Type B pancreatic cell (in vitro differentiated cells): Measurements from ENCODE around the gene PTPRS. TPM values are rescaled to one million over a fixed set of nuclear protein-coding genes. Genes with fewer than 3 reads are reported as not detected.
"Not testable (repeated sequence)": the region's sequence is repeated elsewhere in the genome, so short reads cannot be mapped to it uniquely, and the experiment has no call there.

Experiments used
- DNase-seq: peaks from one replicate; pipeline ENCODE4 v3.0.0; 2021; ENCODE audit warnings: mixed read lengths; ENCODE audit not compliant: unreplicated experiment; ENCODE audit errors: extremely low spot score
- H3K27ac Mint-ChIP-seq: 2 replicates; pipeline ENCODE4 v1.8.0; 2021; ENCODE audit warnings: mild to moderate bottlenecking, mixed read lengths
- H3K27me3 Mint-ChIP-seq: 2 replicates; pipeline ENCODE4 v1.8.0; 2021; ENCODE audit warnings: mixed read lengths
- H3K36me3 Mint-ChIP-seq: 2 replicates; pipeline ENCODE4 v1.8.0; 2021; ENCODE audit warnings: mixed read lengths
- H3K4me1 Mint-ChIP-seq: one replicate; pipeline ENCODE4 v1.8.0; 2021; ENCODE audit warnings: mixed read lengths; ENCODE audit not compliant: unreplicated experiment
- H3K4me3 Mint-ChIP-seq: 2 replicates; pipeline ENCODE4 v1.8.0; 2021; ENCODE audit warnings: mild to moderate bottlenecking, mixed read lengths
- H3K9me3 Mint-ChIP-seq: 2 replicates; pipeline ENCODE4 v1.8.0; 2021; ENCODE audit warnings: mixed read lengths
- total RNA-seq: library from RNA; stranded (reverse); gene quantifications from 2 replicates; pipeline ENCODE4 v1.2.1, GENCODE V29; 2021; ENCODE audit warnings: low replicate concordance
- TF ChIP-seq, protein P1 (sequence below): fragments of 200-600 bp; sonication (generic); conservative IDR thresholded peaks from 2 replicates; pipeline ENCODE4 v1.5.0; 2021; ENCODE audit warnings: antibody characterized with exemption, mild to moderate bottlenecking

Gene PTPRS
- total RNA-seq, 1 donor from 2014 or later: 234 TPM

DNA sequence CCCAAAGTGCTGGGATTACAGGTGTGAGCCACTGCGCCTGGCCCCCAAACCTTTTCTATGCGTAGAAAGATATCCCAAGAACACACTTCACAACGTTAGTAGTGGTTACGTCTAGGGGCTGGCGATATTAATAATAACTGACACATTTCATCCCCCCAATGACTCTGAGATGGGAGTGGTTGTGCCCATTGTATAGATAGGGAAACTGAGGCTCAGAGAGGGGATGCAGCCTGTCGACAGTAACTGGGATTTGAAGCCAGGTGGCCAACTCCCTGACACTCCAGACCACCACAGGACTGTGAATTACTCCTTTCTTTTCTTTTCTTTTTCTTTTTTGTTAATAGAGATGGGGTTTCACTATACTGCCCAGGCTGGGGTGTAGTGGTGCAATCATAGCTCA lies 25.3 kb upstream of the PTPRS start:
- Mint-ChIP-seq H3K4me3 (no peak overlapping the region), H3K36me3 (no peaks in the 10 kb centered on the region), H3K9me3 (no peaks in the 10 kb centered on the region), H3K27ac (no peak overlapping the region), H3K4me1 (no peaks in the 10 kb centered on the region), H3K27me3 (peaks cover 6% of the 10 kb centered on the region)
- TF ChIP-seq, protein P1, sequence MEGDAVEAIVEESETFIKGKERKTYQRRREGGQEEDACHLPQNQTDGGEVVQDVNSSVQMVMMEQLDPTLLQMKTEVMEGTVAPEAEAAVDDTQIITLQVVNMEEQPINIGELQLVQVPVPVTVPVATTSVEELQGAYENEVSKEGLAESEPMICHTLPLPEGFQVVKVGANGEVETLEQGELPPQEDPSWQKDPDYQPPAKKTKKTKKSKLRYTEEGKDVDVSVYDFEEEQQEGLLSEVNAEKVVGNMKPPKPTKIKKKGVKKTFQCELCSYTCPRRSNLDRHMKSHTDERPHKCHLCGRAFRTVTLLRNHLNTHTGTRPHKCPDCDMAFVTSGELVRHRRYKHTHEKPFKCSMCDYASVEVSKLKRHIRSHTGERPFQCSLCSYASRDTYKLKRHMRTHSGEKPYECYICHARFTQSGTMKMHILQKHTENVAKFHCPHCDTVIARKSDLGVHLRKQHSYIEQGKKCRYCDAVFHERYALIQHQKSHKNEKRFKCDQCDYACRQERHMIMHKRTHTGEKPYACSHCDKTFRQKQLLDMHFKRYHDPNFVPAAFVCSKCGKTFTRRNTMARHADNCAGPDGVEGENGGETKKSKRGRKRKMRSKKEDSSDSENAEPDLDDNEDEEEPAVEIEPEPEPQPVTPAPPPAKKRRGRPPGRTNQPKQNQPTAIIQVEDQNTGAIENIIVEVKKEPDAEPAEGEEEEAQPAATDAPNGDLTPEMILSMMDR: no peak
- DNase-seq: no peak

GRCh38 chr19:5364674-5365073 lies 24.1 kb upstream of the PTPRS start:
- no peaks in the 10 kb centered on the region for H3K36me3 Mint-ChIP-seq
- no peak overlapping the region for H3K4me3 Mint-ChIP-seq
- H3K27ac Mint-ChIP-seq: no peak overlapping the region
- DNase-seq: no peak
- H3K9me3 Mint-ChIP-seq: no peaks in the 10 kb centered on the region
- TF ChIP-seq, protein P1: no peak
- H3K27me3 Mint-ChIP-seq: peaks cover 6% of the 10 kb centered on the region
- no peaks in the 10 kb centered on the region for H3K4me1 Mint-ChIP-seq

DNA sequence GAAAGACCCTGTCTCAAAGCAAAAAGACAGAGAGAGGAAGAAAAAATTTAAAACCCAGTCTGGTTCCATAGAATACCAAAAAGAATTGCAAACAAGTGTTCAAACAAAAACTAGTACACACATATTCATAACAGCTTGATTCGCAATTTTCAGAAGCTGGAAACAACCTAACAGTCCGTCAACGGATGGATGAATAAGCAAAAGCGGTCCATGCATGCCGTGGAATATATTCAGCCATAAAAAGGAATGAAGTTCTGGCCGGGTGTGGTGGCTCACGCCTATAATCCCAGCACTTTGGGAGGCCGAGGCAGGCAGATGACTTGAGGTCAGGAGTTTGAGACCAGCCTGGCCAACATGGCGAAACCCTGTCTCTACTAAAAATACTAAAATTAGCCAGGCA lies 21.2 kb upstream of the PTPRS start:
- H3K27me3 Mint-ChIP-seq: peaks cover 20% of the 10 kb centered on the region
- H3K9me3 Mint-ChIP-seq, H3K36me3 Mint-ChIP-seq, H3K27ac Mint-ChIP-seq, DNase-seq, H3K4me3 Mint-ChIP-seq, H3K4me1 Mint-ChIP-seq: not testable (repeated sequence)

- H3K27ac Mint-ChIP-seq: no peak overlapping the region
- no peak overlapping the region for H3K4me3 Mint-ChIP-seq
- no peaks in the 10 kb centered on the region for H3K36me3 Mint-ChIP-seq
These were observed 20.8 kb upstream of the PTPRS start for GRCh38 chr19:5361407-5361806.

DNA sequence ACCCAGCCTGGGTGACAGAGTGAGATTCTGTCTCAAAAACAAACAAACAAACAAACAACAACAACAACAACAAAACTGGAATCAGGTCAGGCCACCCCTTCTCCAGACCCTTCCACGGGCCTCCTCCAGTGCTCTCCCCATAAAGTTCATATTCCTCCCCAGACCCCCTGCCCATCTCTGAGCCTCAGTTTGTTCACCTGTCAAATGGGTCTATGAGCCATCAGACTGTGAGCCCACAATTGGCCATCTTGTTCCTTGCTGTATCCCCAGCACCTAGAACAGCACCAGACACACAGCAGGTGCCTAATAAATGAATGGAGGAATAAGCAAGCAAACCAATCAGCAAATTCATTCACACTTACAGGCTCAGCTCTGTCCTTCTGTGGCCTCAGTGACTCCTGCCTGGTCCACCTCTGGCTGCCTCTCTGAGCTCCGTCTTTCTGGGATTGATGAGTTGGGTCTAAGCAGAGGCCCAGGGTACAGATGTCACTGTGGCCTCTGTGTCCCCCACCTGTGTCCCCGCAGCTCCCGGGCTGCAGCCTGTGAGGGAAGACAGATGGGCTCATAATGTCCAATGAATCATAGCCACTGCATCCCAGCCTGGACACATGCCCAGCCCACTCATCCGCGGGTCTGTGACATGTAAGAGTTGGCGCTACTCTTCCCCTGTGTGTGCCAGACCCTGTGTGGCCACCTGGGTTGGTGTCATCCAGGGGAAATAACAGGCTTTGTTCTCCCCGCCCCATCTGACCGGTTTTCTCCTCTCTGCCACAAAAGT lies 19.6 kb upstream of the PTPRS start:
- Mint-ChIP-seq H3K36me3 (no peaks in the 10 kb centered on the region), H3K27me3 (peaks cover 18% of the 10 kb centered on the region), H3K4me1 (no peaks in the 10 kb centered on the region), H3K4me3 (no peak overlapping the region), H3K9me3 (no peaks in the 10 kb centered on the region), H3K27ac (no peak overlapping the region)
- TF ChIP-seq, protein P1: no peak
- DNase-seq: no peak

More at GRCh38 chr19:5361407-5361806, 20.8 kb upstream of the PTPRS start:
- TF ChIP-seq, protein P1: no peak
- peaks cover 20% of the 10 kb centered on the region for H3K27me3 Mint-ChIP-seq
- H3K4me1 Mint-ChIP-seq: no peaks in the 10 kb centered on the region
- no peak for DNase-seq
- H3K9me3 Mint-ChIP-seq: no peaks in the 10 kb centered on the region

DNA sequence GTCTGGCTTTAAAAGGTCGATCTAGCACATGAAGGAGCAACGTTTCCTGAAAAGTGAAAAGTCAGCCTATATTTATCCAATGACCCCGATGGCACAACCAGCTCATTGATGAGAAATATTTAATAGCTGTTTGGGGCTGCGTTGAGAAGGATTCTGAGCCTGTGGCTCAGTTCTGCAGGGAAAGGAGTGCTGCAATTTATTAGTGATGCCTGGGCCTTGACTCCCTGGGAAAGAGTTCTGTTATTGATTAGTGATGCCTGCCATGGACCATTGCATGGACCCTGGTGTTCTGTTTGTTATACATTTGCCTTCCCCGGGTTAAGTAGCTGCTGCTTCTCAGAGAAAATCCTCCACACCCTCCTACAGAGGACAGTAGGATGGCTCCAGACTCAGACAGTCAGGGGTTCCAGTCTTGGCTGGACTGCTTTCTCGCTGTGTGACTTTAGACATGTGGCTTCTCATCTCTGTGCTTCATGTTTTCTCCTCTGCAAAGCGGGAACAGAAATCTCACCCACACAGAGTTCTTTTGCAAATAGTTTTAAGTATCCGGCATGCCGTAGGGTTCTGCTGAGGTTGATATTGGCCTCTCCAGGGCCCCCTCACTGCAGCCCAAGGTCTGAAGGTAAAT lies 17.7 kb upstream of the PTPRS start:
- no peak overlapping the region for H3K4me3 Mint-ChIP-seq
- TF ChIP-seq, protein P1: no peak
- no peaks in the 10 kb centered on the region for H3K4me1 Mint-ChIP-seq
- H3K9me3 Mint-ChIP-seq: no peaks in the 10 kb centered on the region
- DNase-seq: no peak
- no peaks in the 10 kb centered on the region for H3K36me3 Mint-ChIP-seq
- no peak overlapping the region for H3K27ac Mint-ChIP-seq
- H3K27me3 Mint-ChIP-seq: peaks cover 18% of the 10 kb centered on the region
